Esophagus muscularis mucosa (tissue), 3 donors: Measurements from ENCODE around the gene ZC2HC1B.

Experiments used
- POLR2A ChIP-seq: fragments of 450-650 bp; IDR thresholded peaks from one replicate; pipeline ENCODE4 v1.6.1; 2017; ENCODE audit warnings: antibody characterized with exemption, moderate library complexity, mild to moderate bottlenecking, low read depth
- POLR2AphosphoS5 ChIP-seq, 2 donors: sonication (generic); formaldehyde crosslinking; IDR thresholded peaks; one replicate each; pipeline ENCODE4 v1.6.1; 2017; ENCODE audit warnings: antibody characterized with exemption in 2 of 2
- TF ChIP-seq, protein P1 (sequence below), 3 experiments: fragments of 200-600 bp in 2 of 3; fragments of 450-650 bp in 1 of 3; sonication (generic) in 2 of 3; IDR thresholded peaks; one replicate each; pipeline ENCODE4 v1.5.1; 2017 to 2019; ENCODE audit warnings: antibody characterized with exemption in 3 of 3, mild to moderate bottlenecking in 2 of 3, moderate library complexity in 1 of 3

GRCh38 chr6:143967706-143968376 lies 103.6 kb downstream of the ZC2HC1B start:
- TF ChIP-seq, protein P1, sequence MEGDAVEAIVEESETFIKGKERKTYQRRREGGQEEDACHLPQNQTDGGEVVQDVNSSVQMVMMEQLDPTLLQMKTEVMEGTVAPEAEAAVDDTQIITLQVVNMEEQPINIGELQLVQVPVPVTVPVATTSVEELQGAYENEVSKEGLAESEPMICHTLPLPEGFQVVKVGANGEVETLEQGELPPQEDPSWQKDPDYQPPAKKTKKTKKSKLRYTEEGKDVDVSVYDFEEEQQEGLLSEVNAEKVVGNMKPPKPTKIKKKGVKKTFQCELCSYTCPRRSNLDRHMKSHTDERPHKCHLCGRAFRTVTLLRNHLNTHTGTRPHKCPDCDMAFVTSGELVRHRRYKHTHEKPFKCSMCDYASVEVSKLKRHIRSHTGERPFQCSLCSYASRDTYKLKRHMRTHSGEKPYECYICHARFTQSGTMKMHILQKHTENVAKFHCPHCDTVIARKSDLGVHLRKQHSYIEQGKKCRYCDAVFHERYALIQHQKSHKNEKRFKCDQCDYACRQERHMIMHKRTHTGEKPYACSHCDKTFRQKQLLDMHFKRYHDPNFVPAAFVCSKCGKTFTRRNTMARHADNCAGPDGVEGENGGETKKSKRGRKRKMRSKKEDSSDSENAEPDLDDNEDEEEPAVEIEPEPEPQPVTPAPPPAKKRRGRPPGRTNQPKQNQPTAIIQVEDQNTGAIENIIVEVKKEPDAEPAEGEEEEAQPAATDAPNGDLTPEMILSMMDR (IDR thresholded peaks at IDR 0.05), result no peak
- TF ChIP-seq POLR2AphosphoS5 (IDR thresholded peaks at IDR 0.05) (no peak), POLR2A (no peak)
